Keratinocyte (primary cell): ENCODE results near the gene PAM16. TPM values are rescaled to one million over a fixed set of nuclear protein-coding genes. Genes with fewer than 3 reads are reported as not detected.
A peak's percentile ranks its signal among the peaks of the same experiment; 100 is the strongest.

Experiments used
- DNase-seq: peaks from one replicate; pipeline ENCODE4 v3.0.0-alpha.2; 2011; ENCODE audit warnings: low read depth, missing footprints, low spot score
- FAIRE-seq: peaks from 2 replicates; lab custom pipeline; 2011; peaks lifted over from hg19 to GRCh38; lab: Jason Lieb, UNC
- H2AFZ ChIP-seq: 2 replicates; pipeline ENCODE4 v1.6.0; 2012; ENCODE audit warnings: low read length, control low read depth, inconsistent platforms; ENCODE audit not compliant: control insufficient read depth
- H3K27ac ChIP-seq: 2 replicates; pipeline ENCODE4 v1.5.1; 2011; ENCODE audit warnings: low read length; ENCODE audit not compliant: control insufficient read depth, insufficient read depth
- H3K27me3 ChIP-seq: 3 replicates; pipeline ENCODE4 v1.6.0; 2011; ENCODE audit warnings: low read length; ENCODE audit not compliant: control insufficient read depth, insufficient read depth; ENCODE audit errors: extremely low read depth
- H3K36me3 ChIP-seq, 2 experiments: 2 replicates in 1 of 2; 3 replicates in 1 of 2; pipeline ENCODE4 v1.5.1; 2011; ENCODE audit warnings: low read length in 2 of 2, mild to moderate bottlenecking in 1 of 2; ENCODE audit not compliant: control insufficient read depth in 2 of 2, insufficient read depth in 2 of 2; ENCODE audit errors: extremely low read depth in 1 of 2
- H3K4me1 ChIP-seq: 3 replicates; pipeline ENCODE4 v1.5.1; 2011; ENCODE audit warnings: low read length; ENCODE audit not compliant: control insufficient read depth, insufficient read depth; ENCODE audit errors: extremely low read depth
- H3K4me2 ChIP-seq: 3 replicates; pipeline ENCODE4 v1.6.0; 2011; ENCODE audit warnings: low read depth, low read length; ENCODE audit not compliant: control insufficient read depth, insufficient read depth; ENCODE audit errors: extremely low read depth
- H3K4me3 ChIP-seq, 3 experiments: fragments of 200-600 bp in 1 of 3; sonication (generic) in 1 of 3; 2 replicates in 2 of 3; 3 replicates in 1 of 3; pipeline ENCODE4 v1.5.1; 2011 to 2016; ENCODE audit warnings: low read length in 3 of 3, mild to moderate bottlenecking in 3 of 3, control low read depth in 2 of 3, inconsistent platforms in 1 of 3, low read depth in 1 of 3, mixed read lengths in 1 of 3, mixed run types in 1 of 3, moderate library complexity in 1 of 3; ENCODE audit not compliant: control insufficient read depth in 2 of 3, insufficient read depth in 2 of 3; ENCODE audit errors: extremely low read depth in 1 of 3
- H3K79me2 ChIP-seq: 2 replicates; pipeline ENCODE4 v1.6.0; 2012; ENCODE audit warnings: low read length; ENCODE audit not compliant: control insufficient read depth, insufficient read depth
- H3K9ac ChIP-seq: 3 replicates; pipeline ENCODE4 v1.6.0; 2011; ENCODE audit warnings: low read length; ENCODE audit not compliant: control insufficient read depth, insufficient read depth; ENCODE audit errors: extremely low read depth
- H3K9me1 ChIP-seq: 3 replicates; pipeline ENCODE4 v1.6.0; 2011; ENCODE audit warnings: low read length; ENCODE audit not compliant: control insufficient read depth, insufficient read depth; ENCODE audit errors: extremely low read depth
- H3K9me3 ChIP-seq: 2 replicates; pipeline ENCODE4 v1.5.1; 2012; ENCODE audit warnings: low read depth, low read length; ENCODE audit not compliant: control insufficient read depth
- H4K20me1 ChIP-seq: 3 replicates; pipeline ENCODE4 v1.6.0; 2011; ENCODE audit warnings: low read length; ENCODE audit not compliant: control insufficient read depth, insufficient read depth; ENCODE audit errors: extremely low read depth
- CTCF ChIP-seq, 3 experiments: IDR thresholded peaks in 1 of 3; conservative IDR thresholded peaks in 1 of 3; optimal IDR thresholded peaks in 1 of 3; 2 replicates in 2 of 3; 3 replicates in 1 of 3; pipeline versions ENCODE3 to v1.5.1; 2011; ENCODE audit warnings: low read length in 3 of 3, mild to moderate bottlenecking in 3 of 3, moderate library complexity in 2 of 3, control low read depth in 1 of 3, inconsistent platforms in 1 of 3; ENCODE audit not compliant: insufficient read depth in 2 of 3; ENCODE audit errors: extremely low read depth in 1 of 3
- EZH2 ChIP-seq: IDR thresholded peaks from one replicate; pipeline ENCODE4 v1.6.1; 2012; ENCODE audit warnings: inconsistent platforms, mild to moderate bottlenecking, low read length, moderate library complexity
- dilution Hi-C: fragments of 300-500 bp; cut with MboI; formaldehyde crosslinking; loops from one replicate; pipeline ENCODE4 v1.7.0; 2020; ENCODE audit warnings: low sequenced_read_pairs; ENCODE audit not compliant: extremely low pct_ligation_motif_present
- polyA plus RNA-seq, 5 experiments: library from polyadenylated mRNA; depleted of rRNA in 3 of 5; stranded (reverse) in 3 of 5; stranded (forward) in 1 of 5; unstranded in 1 of 5; fragments of >200 nt; gene quantifications; 1 replicate in 1 of 5; 2 replicates in 3 of 5; 3 replicates in 1 of 5; pipeline versions ENCODE4 v1.2.1 to v1.2.3, GENCODE V29; 2011 to 2012; ENCODE audit warnings: missing spikeins in 2 of 5, low read depth in 1 of 5, low replicate concordance in 1 of 5

PAM16 gene
- polyA plus RNA-seq, 1 donor (not counting 4 experiments of a cell fraction or from before 2014, with no cell fraction given), result 32.7 TPM

- Histone ChIP-seq H2AFZ (no peak overlapping the region), H3K36me3 (no peaks in the 10 kb centered on the region), H3K79me2 (peaks cover 58% of the 10 kb centered on the region), H3K27ac (no peak overlapping the region), H4K20me1 (peaks cover 7% of the 10 kb centered on the region), H3K4me2 (no peak overlapping the region), H3K9me1 (peaks cover 2% of the 10 kb centered on the region), H3K4me1 (peaks cover 40% of the 10 kb centered on the region), H3K9ac (no peak overlapping the region), H3K9me3 (no peaks in the 10 kb centered on the region), H3K27me3 (peaks cover 7% of the 10 kb centered on the region), H3K4me3 (no peak overlapping the region)
- dilution Hi-C loops, result no loop called here
- FAIRE-seq (no peak), DNase-seq (no peak)
- no peak for TF ChIP-seq EZH2
- TF ChIP-seq CTCF (optimal IDR thresholded peaks at IDR 0.05 in 1 of 3, IDR thresholded peaks at IDR 0.05 in 1 of 3, conservative IDR thresholded peaks at IDR 0.05 in 1 of 3; ENCODE audit: extremely low read depth in 1 of 3, insufficient read depth in 2 of 3, low read length in 3 of 3), result no peak
These were observed 32.6 kb downstream of the PAM16 start for GRCh38 chr16:4318451-4318910.

- dilution Hi-C loops, result no loop called here
- no peak for TF ChIP-seq CTCF (optimal IDR thresholded peaks at IDR 0.05 in 1 of 3, IDR thresholded peaks at IDR 0.05 in 1 of 3, conservative IDR thresholded peaks at IDR 0.05 in 1 of 3; ENCODE audit: extremely low read depth in 1 of 3, insufficient read depth in 2 of 3, low read length in 3 of 3)
- no peak for TF ChIP-seq EZH2
- H3K27me3 ChIP-seq, result peaks cover 7% of the 10 kb centered on the region
- H4K20me1 ChIP-seq, result peaks cover 7% of the 10 kb centered on the region
- FAIRE-seq (no peak), DNase-seq (no peak)
- H3K9me1 ChIP-seq, result peaks cover 2% of the 10 kb centered on the region
- H3K9me3 ChIP-seq, result no peaks in the 10 kb centered on the region
- peaks cover 53% of the 10 kb centered on the region for H3K79me2 ChIP-seq
- H3K4me2 ChIP-seq, result peak overlapping the region; percentile 80
- H3K36me3 ChIP-seq, result no peaks in the 10 kb centered on the region
- H3K4me3 ChIP-seq, result peak overlapping the region in 2 of 3 experiments; percentile 47 to 86
- H2AFZ ChIP-seq, result no peak overlapping the region
- peaks cover 36% of the 10 kb centered on the region for H3K4me1 ChIP-seq
- H3K27ac ChIP-seq, result no peak overlapping the region
- H3K9ac ChIP-seq, result no peak overlapping the region
These were observed 33.3 kb downstream of the PAM16 start for GRCh38 chr16:4317532-4318450.
